AG20443 (cell line): Measurements from ENCODE around the gene APH1B.
"Not testable (repeated sequence)": the region's sequence is repeated elsewhere in the genome, so short reads cannot be mapped to it uniquely, and the experiment has no call there.

Experiments
- DNase-seq: peaks from one replicate; pipeline ENCODE4 v3.0.0; 2012; ENCODE audit warnings: low spot score, mixed read lengths

APH1B gene

DNA sequence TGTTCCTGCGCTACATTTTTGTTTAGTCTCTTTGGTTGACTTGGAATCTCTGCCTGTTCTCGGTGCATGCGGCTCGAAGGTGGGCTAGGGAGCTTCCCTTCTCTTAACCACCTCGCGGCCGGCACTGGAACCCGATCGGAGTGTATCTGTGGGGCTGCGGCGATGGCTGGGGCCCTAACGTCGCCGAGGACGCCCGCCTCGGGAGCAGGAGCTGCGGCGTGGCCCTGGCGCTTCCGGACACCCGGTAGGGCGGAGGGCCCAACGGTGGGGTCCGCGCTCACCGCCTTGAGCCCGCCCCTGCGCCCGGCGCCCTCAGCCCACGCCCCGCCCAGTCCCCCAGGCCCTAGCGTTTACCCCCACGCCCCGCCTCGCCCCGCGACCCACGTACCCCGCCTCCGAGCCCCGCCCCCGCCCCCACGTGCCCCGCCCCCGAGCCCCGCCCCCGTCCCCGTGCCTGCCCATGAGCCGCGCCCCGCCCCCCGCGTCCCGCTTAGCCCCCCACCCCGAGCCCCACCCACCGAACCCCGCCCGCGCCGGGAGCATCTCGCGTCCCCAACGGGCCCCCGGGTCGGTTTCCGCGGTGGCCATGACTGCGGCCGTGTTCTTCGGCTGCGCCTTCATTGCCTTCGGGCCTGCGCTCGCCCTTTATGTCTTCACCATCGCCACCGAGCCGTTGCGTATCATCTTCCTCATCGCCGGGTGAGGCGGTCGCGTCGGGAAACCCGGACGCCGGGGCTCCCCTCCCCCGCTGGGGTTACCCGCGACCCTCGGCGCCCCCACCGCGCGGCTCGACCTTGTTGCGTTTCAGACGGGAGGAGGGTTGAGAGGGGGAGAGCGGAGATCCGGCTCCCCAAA, at the start of gene APH1B:
Gene APH1B (plus strand): TSS at position 568 of the 855 bp plus-strand sequence. CDS start 19 bp downstream, at position 587.
- peak; percentile 91 for DNase-seq

DNA sequence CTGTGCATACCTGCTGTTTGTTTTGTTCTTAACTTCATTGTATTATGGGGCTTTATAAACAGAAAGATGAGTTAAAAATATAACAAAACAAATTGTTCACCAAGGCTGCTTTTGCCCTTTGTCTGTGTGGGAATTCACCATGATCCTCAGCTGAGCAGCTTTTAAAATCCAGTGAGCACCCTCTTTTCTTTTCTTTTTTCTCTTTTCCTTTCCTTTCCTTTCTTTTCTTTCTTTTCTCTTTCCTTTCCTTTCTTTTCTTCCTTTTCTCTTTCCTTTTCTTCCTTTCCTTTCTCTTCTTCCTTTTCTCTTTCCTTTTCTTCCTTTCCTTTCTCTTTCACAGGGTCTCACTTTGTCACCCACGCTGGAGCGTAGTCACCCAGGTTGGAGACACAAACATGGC, 49.7 kb upstream of the APH1B start:
- DNase-seq: no peak

DNA sequence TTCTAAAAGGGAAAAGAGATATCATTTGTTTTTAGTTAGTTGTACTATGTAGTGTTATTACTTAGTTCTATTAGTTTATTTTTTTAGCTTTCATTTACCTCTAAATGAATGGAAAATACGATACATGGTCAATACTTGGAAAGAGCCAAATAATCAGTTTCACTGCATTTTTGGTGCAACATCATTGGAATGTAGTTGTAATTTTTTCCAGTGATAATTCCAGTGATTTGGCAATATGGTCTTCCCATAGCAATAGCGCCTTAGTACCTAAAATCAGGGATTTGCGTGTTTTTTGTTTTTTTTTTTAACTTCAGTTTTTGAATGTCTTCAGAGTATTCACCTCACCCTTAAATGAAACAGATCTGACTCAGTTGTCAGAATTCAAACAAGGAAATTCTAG, 46.2 kb upstream of the APH1B start:
- DNase-seq: no peak

- DNase-seq: no peak
Measured at GRCh38 chr15:63231706-63232105, 45.7 kb upstream of the APH1B start.

GRCh38 chr15:63232405-63232804, 45.0 kb upstream of the APH1B start:
- no peak for DNase-seq

DNA sequence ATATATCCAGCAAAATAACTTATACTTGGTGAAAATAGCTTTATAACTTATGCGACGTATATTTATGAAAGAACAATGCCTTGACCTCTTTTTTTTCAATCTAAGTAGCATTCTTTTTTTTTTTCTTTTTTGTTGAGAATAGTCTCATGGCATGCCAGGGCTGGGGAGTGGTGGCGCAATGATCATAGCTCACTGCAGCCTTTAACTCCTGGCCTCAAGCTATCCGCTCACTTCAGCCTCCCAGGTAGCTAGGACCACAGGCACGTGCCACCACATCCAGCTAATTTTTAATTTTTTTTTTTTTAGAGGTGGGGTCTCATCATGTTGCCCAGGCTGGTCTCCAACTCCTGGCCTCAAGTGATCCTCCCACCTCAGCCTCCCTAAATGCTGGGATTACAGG, 44.5 kb upstream of the APH1B start:
- no peak for DNase-seq

GRCh38 chr15:63233667-63234423, 43.6 kb upstream of the APH1B start:
- peak; percentile 48 for DNase-seq

DNA sequence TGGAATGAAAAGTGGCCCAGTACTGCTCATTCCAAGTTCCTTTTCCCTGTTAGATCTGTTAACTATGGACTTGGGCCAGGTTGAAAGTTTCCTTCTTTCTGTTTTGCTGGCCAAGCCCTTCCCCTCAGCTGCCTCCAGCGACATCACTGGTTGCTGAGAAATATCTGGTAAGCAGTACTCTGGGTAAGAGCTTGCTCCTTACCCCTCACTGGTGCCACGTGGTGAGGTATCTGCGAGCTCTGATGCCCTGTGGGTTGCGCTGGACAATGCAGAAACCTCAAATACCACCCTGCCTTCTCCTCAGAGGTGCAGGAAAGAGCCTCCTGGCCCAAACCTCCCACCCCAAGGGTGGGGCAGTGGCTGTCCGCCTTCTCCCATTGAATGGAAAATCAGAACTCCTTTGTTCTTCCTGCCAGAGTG, 42.9 kb upstream of the APH1B start:
- DNase-seq: peak; percentile 41

- DNase-seq: no peak
Measured at GRCh38 chr15:63236272-63236671, 41.1 kb upstream of the APH1B start.

- not testable (repeated sequence) for DNase-seq
Measured at GRCh38 chr15:63237086-63237485, 40.3 kb upstream of the APH1B start.

DNA sequence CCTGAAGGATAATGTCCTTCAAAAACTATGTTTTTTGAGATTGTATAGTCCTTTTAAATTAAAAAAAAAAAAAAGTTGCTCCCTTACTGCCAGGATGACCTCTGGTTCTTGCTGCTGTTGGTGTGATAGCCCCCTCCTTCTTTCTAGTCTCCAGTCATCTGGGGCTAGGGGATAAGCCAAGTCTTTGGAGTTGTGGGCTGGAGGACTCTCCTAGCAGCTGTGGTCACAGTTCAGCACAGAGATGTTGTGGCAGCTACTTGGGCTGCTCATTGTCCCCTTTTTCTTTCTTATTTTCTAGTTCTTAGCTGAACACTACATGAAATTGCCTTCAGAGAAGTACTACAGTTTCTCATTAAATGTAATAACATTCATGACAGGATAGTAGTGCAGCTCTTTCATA, 39.2 kb upstream of the APH1B start:
- DNase-seq: no peak

- no peak for DNase-seq
Measured at GRCh38 chr15:63238796-63239195, 38.6 kb upstream of the APH1B start.

DNA sequence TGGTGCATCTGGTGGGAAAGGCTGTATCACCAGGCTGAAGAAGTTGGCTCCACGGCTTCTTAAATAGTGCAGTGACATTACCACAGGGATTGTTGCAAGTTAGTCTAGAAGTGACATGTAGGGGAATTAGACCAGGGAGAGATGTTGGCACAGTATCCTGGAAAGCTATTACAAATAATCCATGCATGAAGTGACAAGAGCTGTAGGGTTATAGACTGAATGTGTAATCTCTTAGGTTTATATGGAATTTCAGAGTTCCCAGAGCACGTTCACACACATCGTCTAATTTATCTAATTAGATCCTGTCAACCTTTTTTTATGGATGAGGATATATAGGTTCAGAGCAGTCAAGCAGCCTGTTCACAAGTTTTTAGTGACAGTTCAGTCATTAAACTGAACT, 37.3 kb upstream of the APH1B start:
- no peak for DNase-seq

- DNase-seq: no peak
Measured at GRCh38 chr15:63241316-63241715, 36.1 kb upstream of the APH1B start.

GRCh38 chr15:63243101-63243500, 34.3 kb upstream of the APH1B start:
- peak; percentile 65 for DNase-seq

DNA sequence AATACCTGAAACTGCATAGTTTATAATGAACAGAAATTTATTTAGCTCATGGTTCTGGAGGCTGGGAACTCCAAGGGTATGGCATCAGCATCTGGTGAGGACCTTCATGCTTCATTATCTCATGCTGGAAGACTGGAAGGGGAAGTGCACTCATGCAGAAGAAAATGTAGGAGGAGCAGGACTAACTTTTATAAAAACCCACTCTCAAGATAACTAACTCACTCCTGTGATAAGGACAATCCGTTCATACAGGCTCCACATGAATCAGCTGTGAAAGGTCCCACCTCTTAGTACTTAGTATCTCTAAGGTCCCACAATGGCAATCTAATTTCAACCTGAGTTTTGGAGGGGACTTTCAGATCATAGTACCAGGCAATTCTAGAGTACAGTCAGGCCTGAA, 33.6 kb upstream of the APH1B start:
- no peak for DNase-seq

GRCh38 chr15:63244399-63244798, 33.0 kb upstream of the APH1B start:
- DNase-seq: no peak

GRCh38 chr15:63244976-63245645, 32.3 kb upstream of the APH1B start:
- no peak for DNase-seq

- peak; percentile 47 for DNase-seq
Measured at GRCh38 chr15:63246691-63247469, 30.5 kb upstream of the APH1B start.

DNA sequence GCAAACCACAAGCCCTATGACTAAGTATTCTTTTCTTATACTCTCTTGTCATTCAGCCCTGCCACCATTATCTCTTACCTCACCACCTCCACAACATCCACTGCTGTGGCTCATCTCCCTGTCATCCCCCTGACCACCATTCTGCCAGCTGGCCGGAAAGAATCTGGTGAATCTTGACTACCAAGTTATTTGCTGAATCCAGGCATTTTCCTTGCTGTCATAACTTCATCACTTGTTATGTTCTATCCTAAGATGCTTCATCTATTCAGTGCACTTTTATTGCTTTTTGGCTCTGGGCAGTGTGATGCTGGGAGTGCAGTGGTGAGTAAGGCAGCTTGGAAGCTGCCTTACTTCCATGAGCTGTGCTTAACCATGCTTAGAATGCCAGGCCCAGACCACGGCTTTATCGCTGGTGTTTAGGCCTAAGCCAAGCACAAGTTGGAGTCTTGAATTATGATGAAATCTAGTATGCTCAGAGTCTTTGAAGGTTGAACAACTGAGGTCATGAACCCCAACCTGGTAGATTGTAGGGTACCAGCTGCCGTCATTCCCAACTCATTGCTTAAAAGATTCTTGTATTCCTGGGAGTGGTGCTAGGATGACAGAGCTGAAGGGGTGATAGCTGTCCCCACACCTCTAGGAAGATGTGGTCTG, 27.0 kb upstream of the APH1B start:
- DNase-seq: peak; percentile 89

- no peak for DNase-seq
Measured at GRCh38 chr15:63251701-63252100, 25.7 kb upstream of the APH1B start.
